PC-3 (cell line): ENCODE results near the gene WDR87. TPM values are rescaled to one million over a fixed set of nuclear protein-coding genes. Genes with fewer than 3 reads are reported as not detected.

Source experiments
- ATAC-seq: fragments of 200-7000 bp; cut with Tn5 transposase; 2 replicates; pipeline ENCODE4 v1.9.1; 2020; ENCODE audit warnings: mild to moderate bottlenecking, moderate library complexity
- BruUV-seq: library from RNA; stranded (reverse); fragments of 400-500 nt; replicated peaks from 2 replicates; lab custom pipeline; 2021; lab: Mats Ljungman, UMichigan
- CTCF ChIA-PET: fragments of 300-600 bp; sonication (Branson Sonifier 250); formaldehyde crosslinking; loops from one replicate; lab custom pipeline; 2022; ENCODE audit warnings: antibody characterized with exemption; lab: Charles Lee
- POLR2A ChIA-PET: fragments of 300-600 bp; sonication (Branson Sonifier 250); formaldehyde crosslinking; loops from one replicate; lab custom pipeline; 2022; ENCODE audit warnings: antibody characterized with exemption; ENCODE audit not compliant: unreplicated experiment; lab: Charles Lee
- DNase-seq: peaks from one replicate; pipeline ENCODE4 v3.0.0-alpha.2; 2015
- H2AFZ ChIP-seq: fragments of 300-600 bp; sonication (generic); 2 replicates; pipeline ENCODE4 v1.6.0; 2016; ENCODE audit warnings: antibody characterized with exemption, low read length
- H3F3A ChIP-seq: fragments of 300-600 bp; sonication (generic); one replicate; pipeline ENCODE4 v1.6.0; 2017; ENCODE audit warnings: antibody characterized with exemption, low read length, control low read depth, mild to moderate bottlenecking; ENCODE audit not compliant: unreplicated experiment
- H3K27ac ChIP-seq: fragments of 300-600 bp; sonication (generic); 2 replicates; pipeline ENCODE4 v1.5.1; 2016; ENCODE audit warnings: mild to moderate bottlenecking, low read length
- H3K27me3 ChIP-seq: fragments of 300-600 bp; sonication (generic); 2 replicates; pipeline ENCODE4 v1.6.1; 2016; ENCODE audit warnings: low read length, mixed read lengths
- H3K36me3 ChIP-seq: fragments of 300-600 bp; sonication (generic); 2 replicates; pipeline ENCODE4 v1.6.1; 2016; ENCODE audit warnings: low read depth, mixed run types, low read length, mixed read lengths
- H3K4me1 ChIP-seq: fragments of 300-600 bp; sonication (generic); 2 replicates; pipeline ENCODE4 v1.5.1; 2016; ENCODE audit warnings: low read length; ENCODE audit not compliant: insufficient read depth
- H3K4me2 ChIP-seq: fragments of 300-600 bp; sonication (generic); 2 replicates; pipeline ENCODE4 v1.6.0; 2016; ENCODE audit warnings: low read length
- H3K4me3 ChIP-seq: fragments of 300-600 bp; sonication (generic); 2 replicates; pipeline ENCODE4 v1.5.1; 2016; ENCODE audit warnings: mild to moderate bottlenecking, low read length, mixed read lengths
- H3K79me2 ChIP-seq: fragments of 300-600 bp; sonication (generic); 2 replicates; pipeline ENCODE4 v1.6.1; 2017; ENCODE audit warnings: low read length, mixed read lengths
- H3K9ac ChIP-seq: fragments of 300-600 bp; sonication (generic); 2 replicates; pipeline ENCODE4 v1.6.0; 2016; ENCODE audit warnings: mild to moderate bottlenecking, low read length
- H3K9me2 ChIP-seq: fragments of 300-600 bp; sonication (generic); replicated peaks from 2 replicates; pipeline ENCODE4 v1.6.1; 2016; ENCODE audit warnings: mixed run types, low read length, mixed read lengths
- H3K9me3 ChIP-seq: fragments of 300-600 bp; sonication (generic); 2 replicates; pipeline ENCODE4 v1.6.1; 2016; ENCODE audit warnings: low read length, mixed read lengths
- H4K20me1 ChIP-seq: fragments of 300-600 bp; sonication (generic); 2 replicates; pipeline ENCODE4 v1.6.1; 2016; ENCODE audit warnings: low read length, mixed read lengths
- EZH2 ChIP-seq: fragments of 300-600 bp; sonication (generic); IDR thresholded peaks from one replicate; pipeline ENCODE4 v1.6.1; 2017; ENCODE audit warnings: antibody characterized with exemption, mild to moderate bottlenecking, low read length; ENCODE audit not compliant: unreplicated experiment
- EZH2phosphoT487 ChIP-seq: fragments of 300-600 bp; sonication (generic); IDR thresholded peaks from 2 replicates; pipeline ENCODE4 v1.6.1; 2018; ENCODE audit warnings: mild to moderate bottlenecking, antibody characterized with exemption, low read length, borderline replicate concordance
- intact Hi-C: fragments of 100-400 bp; cut with micrococcal nuclease; formaldehyde crosslinking; loops from 2 replicates; pipeline ENCODE4 v1.9.0; 2023
- total RNA-seq: library from RNA; depleted of rRNA; stranded (reverse); fragments of >200 nt; gene quantifications from 2 replicates; pipeline ENCODE4 v1.2.3, GENCODE V29; 2014
- TF ChIP-seq, protein P1 (sequence below): fragments of 300-600 bp; sonication (generic); conservative IDR thresholded peaks from 2 replicates; pipeline ENCODE4 v1.5.1; 2017; ENCODE audit warnings: antibody characterized with exemption, low read depth, mild to moderate bottlenecking, low read length

Gene WDR87
- total RNA-seq, 1 experiment from 2014 or later = not detected

DNA sequence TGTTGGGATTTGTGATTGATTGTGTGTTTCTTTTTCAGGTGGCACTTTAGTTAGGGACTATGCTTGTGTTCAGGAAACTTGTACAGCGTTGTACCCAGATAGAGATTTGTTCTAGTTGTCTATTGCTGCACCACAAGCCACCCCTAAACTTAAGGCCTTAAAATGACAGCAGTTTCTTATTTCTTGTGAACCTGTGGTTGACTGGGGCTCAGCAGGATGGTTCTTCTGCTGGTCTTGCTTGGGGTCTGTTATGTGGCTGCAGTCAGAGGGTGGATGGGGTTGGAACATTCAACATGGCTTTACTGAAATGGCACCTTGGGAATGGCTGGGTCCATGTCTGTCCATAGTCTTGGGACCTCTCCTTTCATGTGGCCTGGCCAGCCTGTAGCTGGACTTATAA lies 28.9 kb upstream of the WDR87 start:
- CTCF ChIA-PET = no interaction called here

DNA sequence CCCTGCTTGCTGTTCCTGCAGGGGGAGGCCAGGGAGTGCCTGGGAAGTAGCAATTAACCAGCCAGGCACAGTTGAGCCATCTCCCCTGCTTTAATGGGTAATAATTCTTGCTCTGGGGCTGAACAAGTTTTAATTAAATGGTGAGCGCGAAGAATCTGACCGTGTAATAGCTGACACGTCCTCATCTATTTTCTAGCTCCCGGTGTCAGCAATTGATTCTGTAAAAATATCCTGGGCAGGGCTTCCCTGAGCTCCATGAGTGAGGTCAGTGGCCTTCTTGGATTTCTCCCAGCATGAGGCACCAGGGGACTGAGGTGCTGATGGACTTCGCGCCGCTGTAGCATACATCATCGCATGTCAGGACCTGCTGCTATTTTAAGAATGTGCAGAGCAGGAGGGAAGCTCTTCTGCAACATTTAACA lies 27.6 kb upstream of the WDR87 start:
- peaks cover 4% of the 10 kb centered on the region for H3F3A ChIP-seq
- H3K27me3 ChIP-seq = no peaks in the 10 kb centered on the region
- intact Hi-C loops = loop anchor here (2.0 kb wide), 1 partner anchor 27 kb away; the partner anchor contains the start of genes SIPA1L3 and WDR87
- BruUV-seq = no TSS peak
- H3K4me2 ChIP-seq = peak overlapping the region; percentile 88
- TF ChIP-seq, protein P1, sequence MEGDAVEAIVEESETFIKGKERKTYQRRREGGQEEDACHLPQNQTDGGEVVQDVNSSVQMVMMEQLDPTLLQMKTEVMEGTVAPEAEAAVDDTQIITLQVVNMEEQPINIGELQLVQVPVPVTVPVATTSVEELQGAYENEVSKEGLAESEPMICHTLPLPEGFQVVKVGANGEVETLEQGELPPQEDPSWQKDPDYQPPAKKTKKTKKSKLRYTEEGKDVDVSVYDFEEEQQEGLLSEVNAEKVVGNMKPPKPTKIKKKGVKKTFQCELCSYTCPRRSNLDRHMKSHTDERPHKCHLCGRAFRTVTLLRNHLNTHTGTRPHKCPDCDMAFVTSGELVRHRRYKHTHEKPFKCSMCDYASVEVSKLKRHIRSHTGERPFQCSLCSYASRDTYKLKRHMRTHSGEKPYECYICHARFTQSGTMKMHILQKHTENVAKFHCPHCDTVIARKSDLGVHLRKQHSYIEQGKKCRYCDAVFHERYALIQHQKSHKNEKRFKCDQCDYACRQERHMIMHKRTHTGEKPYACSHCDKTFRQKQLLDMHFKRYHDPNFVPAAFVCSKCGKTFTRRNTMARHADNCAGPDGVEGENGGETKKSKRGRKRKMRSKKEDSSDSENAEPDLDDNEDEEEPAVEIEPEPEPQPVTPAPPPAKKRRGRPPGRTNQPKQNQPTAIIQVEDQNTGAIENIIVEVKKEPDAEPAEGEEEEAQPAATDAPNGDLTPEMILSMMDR = no peak
- TF ChIP-seq EZH2 = no peak
- TF ChIP-seq EZH2phosphoT487 = no peak
- POLR2A ChIA-PET = no interaction called here
- no peaks in the 10 kb centered on the region for H3K9me2 ChIP-seq
- peak overlapping the region; percentile 64; the same call in 1 of the 2 replicates for H3K4me3 ChIP-seq
- no peaks in the 10 kb centered on the region for H3K9me3 ChIP-seq
- H3K27ac ChIP-seq = peak overlapping the region; percentile 87
- ATAC-seq (no peak), DNase-seq (no peak)
- no peak overlapping the region for H2AFZ ChIP-seq
- CTCF ChIA-PET = no interaction called here
- H3K4me1 ChIP-seq = peaks cover 38% of the 10 kb centered on the region
- H3K9ac ChIP-seq = 0 out of 2 replicates have a peak overlapping the region, but pooled peaks have one; percentile 14
- H3K79me2 ChIP-seq = peaks cover 88% of the 10 kb centered on the region
- peaks cover 34% of the 10 kb centered on the region for H3K36me3 ChIP-seq
- no peaks in the 10 kb centered on the region for H4K20me1 ChIP-seq

More for the DNA sequence above, 28.9 kb upstream of the WDR87 start:
- Histone ChIP-seq H3K9ac (no peak overlapping the region), H3K4me2 (no peak overlapping the region), H3F3A (peaks cover 4% of the 10 kb centered on the region), H3K4me1 (peaks cover 45% of the 10 kb centered on the region), H3K4me3 (no peak overlapping the region), H3K36me3 (peaks cover 34% of the 10 kb centered on the region), H3K27me3 (no peaks in the 10 kb centered on the region), H3K9me3 (no peaks in the 10 kb centered on the region), H3K27ac (no peak overlapping the region), H3K79me2 (peaks cover 90% of the 10 kb centered on the region), H4K20me1 (no peaks in the 10 kb centered on the region), H3K9me2 (no peaks in the 10 kb centered on the region), H2AFZ (no peak overlapping the region)
- intact Hi-C loops = no loop called here
- DNase-seq (no peak), ATAC-seq (no peak)
- POLR2A ChIA-PET = no interaction called here
- BruUV-seq = no TSS peak
- no peak for TF ChIP-seq EZH2phosphoT487
- TF ChIP-seq EZH2 = no peak
- TF ChIP-seq, protein P1 = no peak
